A673 (cell line): ENCODE measurements around the gene OPRM1. TPM values are rescaled to one million over a fixed set of nuclear protein-coding genes. Genes with fewer than 3 reads are reported as not detected.

Source experiments
- BruUV-seq: library from RNA; stranded (reverse); fragments of 400-500 nt; replicated peaks from 2 replicates; lab custom pipeline; 2021; lab: Mats Ljungman, UMichigan
- CTCF ChIA-PET: fragments of 300-600 bp; sonication (Branson Sonifier 250); formaldehyde crosslinking; loops from one replicate; lab custom pipeline; 2022; ENCODE audit warnings: antibody characterized with exemption; lab: Charles Lee
- POLR2A ChIA-PET: fragments of 300-600 bp; sonication (Branson Sonifier 250); formaldehyde crosslinking; loops from one replicate; lab custom pipeline; 2022; ENCODE audit warnings: antibody characterized with exemption; ENCODE audit not compliant: low non-redundant PET; lab: Charles Lee
- DNase-seq: peaks from one replicate; pipeline ENCODE4 v3.0.0-alpha.2; 2015; ENCODE audit warnings: low spot score
- H3K27ac ChIP-seq: fragments of 200-600 bp; sonication (generic); 2 replicates; pipeline ENCODE4 v1.5.1; 2016; ENCODE audit warnings: mixed run types, low read depth, mild to moderate bottlenecking, mixed read lengths, antibody characterized with exemption, low read length; ENCODE audit not compliant: poor library complexity, severe bottlenecking
- H3K27me3 ChIP-seq: fragments of 200-600 bp; sonication (generic); replicated peaks from 2 replicates; pipeline ENCODE4 v1.6.1; 2017; ENCODE audit warnings: mixed run types, low read depth, mild to moderate bottlenecking, mixed read lengths, antibody characterized with exemption, low read length; ENCODE audit not compliant: insufficient read depth, poor library complexity
- H3K36me3 ChIP-seq: fragments of 200-600 bp; sonication (generic); 2 replicates; pipeline ENCODE4 v1.6.1; 2016; ENCODE audit warnings: mixed run types, mild to moderate bottlenecking, mixed read lengths, antibody characterized with exemption, low read length; ENCODE audit not compliant: insufficient read depth, poor library complexity, severe bottlenecking
- H3K4me1 ChIP-seq: fragments of 200-600 bp; sonication (generic); 2 replicates; pipeline ENCODE4 v1.6.1; 2017; ENCODE audit warnings: mixed run types, mild to moderate bottlenecking, mixed read lengths, antibody characterized with exemption, low read length; ENCODE audit not compliant: insufficient read depth, poor library complexity, severe bottlenecking
- H3K4me3 ChIP-seq: fragments of 200-600 bp; sonication (generic); 2 replicates; pipeline ENCODE4 v1.5.1; 2016; ENCODE audit warnings: low read depth, mixed run types, mild to moderate bottlenecking, mixed read lengths, low read length; ENCODE audit not compliant: poor library complexity, severe bottlenecking
- H3K9me3 ChIP-seq: fragments of 200-600 bp; sonication (generic); 2 replicates; pipeline ENCODE4 v1.6.1; 2016; ENCODE audit warnings: mixed run types, low read depth, mild to moderate bottlenecking, mixed read lengths, antibody characterized with exemption, low read length; ENCODE audit not compliant: poor library complexity, severe bottlenecking
- EZH2 ChIP-seq: fragments of 200-600 bp; sonication (generic); IDR thresholded peaks from 2 replicates; pipeline ENCODE4 v1.6.1; 2017; ENCODE audit warnings: borderline replicate concordance, low read depth, mild to moderate bottlenecking, mixed read lengths, antibody characterized with exemption, low read length; ENCODE audit not compliant: poor library complexity, severe bottlenecking
- intact Hi-C: fragments of 100-400 bp; cut with micrococcal nuclease; formaldehyde crosslinking; loops from one replicate; pipeline ENCODE4 v1.10.0; 2022; ENCODE audit not compliant: unreplicated experiment
- total RNA-seq: library from RNA; stranded (reverse); gene quantifications from 2 replicates; pipeline ENCODE4 v1.2.3, GENCODE V29; 2021
- TF ChIP-seq, protein P1 (sequence below): fragments of 300-800, 200-600 bp; sonication (generic); conservative IDR thresholded peaks from 2 replicates; pipeline ENCODE4 v1.5.1; 2017; ENCODE audit warnings: low read depth, mild to moderate bottlenecking, antibody characterized with exemption, low read length, moderate library complexity, mixed read lengths

The OPRM1 gene
- total RNA-seq, 1 experiment from 2014 or later: not detected

DNA sequence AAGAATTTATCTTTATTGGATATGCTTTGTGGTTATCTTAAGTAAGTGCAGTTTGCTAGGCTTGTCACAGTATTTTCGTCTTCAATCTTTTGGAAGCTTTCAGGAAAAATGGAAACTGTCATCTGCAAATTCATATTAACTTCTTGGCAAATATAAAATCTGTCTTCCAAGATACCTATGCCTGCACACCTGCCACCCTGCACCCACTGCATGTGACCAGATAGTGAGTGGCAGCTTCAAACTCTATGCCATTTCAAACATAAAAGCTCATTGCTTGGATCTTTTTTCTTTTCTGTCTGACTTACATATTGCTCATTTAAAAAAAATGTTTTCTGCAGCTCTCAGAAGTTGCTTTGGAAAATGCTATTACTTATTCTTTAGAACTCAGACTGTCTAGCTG lies 14.1 kb downstream of the OPRM1 start:
- no peak for DNase-seq
- ChIA-PET CTCF (no interaction called here), POLR2A (no interaction called here)
- no peaks in the 10 kb centered on the region for H3K36me3 ChIP-seq
- no peak overlapping the region for H3K27ac ChIP-seq
- intact Hi-C loops: no loop called here
- no TSS peak for BruUV-seq
- H3K4me1 ChIP-seq: no peaks in the 10 kb centered on the region
- no peaks in the 10 kb centered on the region for H3K9me3 ChIP-seq
- no peaks in the 10 kb centered on the region for H3K27me3 ChIP-seq
- TF ChIP-seq, protein P1, sequence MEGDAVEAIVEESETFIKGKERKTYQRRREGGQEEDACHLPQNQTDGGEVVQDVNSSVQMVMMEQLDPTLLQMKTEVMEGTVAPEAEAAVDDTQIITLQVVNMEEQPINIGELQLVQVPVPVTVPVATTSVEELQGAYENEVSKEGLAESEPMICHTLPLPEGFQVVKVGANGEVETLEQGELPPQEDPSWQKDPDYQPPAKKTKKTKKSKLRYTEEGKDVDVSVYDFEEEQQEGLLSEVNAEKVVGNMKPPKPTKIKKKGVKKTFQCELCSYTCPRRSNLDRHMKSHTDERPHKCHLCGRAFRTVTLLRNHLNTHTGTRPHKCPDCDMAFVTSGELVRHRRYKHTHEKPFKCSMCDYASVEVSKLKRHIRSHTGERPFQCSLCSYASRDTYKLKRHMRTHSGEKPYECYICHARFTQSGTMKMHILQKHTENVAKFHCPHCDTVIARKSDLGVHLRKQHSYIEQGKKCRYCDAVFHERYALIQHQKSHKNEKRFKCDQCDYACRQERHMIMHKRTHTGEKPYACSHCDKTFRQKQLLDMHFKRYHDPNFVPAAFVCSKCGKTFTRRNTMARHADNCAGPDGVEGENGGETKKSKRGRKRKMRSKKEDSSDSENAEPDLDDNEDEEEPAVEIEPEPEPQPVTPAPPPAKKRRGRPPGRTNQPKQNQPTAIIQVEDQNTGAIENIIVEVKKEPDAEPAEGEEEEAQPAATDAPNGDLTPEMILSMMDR: no peak
- TF ChIP-seq EZH2: no peak
- no peak overlapping the region for H3K4me3 ChIP-seq

- Histone ChIP-seq H3K36me3 (no peaks in the 10 kb centered on the region), H3K27me3 (no peaks in the 10 kb centered on the region), H3K9me3 (no peaks in the 10 kb centered on the region), H3K4me1 (no peaks in the 10 kb centered on the region), H3K27ac (no peak overlapping the region), H3K4me3 (no peak overlapping the region)
- ChIA-PET CTCF (interaction anchor here (0.5 kb wide), 1 partner anchor 20 kb away, joined by 9 read pairs; no protein-coding TSS in a partner anchor), POLR2A (no interaction called here)
- BruUV-seq: no TSS peak
- intact Hi-C loops: no loop called here
- DNase-seq: no peak
- no peak for TF ChIP-seq EZH2
- TF ChIP-seq, protein P1: no peak
These were observed 17.5 kb downstream of the OPRM1 start for GRCh38 chr6:154056536-154056935.

DNA sequence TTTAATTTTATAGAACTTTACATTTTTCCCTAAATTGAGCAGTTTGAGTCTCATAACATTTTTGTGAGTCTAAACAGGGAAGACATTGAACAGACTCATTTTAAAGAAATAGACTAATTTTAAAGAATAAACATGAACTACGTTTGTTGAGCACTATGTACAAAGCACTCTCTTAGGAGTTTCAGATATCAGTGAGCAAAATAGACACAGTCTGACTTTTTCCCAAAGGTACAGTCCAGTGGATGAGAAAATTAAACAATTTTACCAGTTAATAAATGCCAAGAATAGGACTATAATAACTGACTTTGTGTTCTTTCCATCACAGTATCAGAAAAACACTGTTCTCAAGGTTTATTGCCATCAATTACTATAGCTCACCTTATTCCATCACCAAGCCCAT lies 18.1 kb downstream of the OPRM1 start:
- BruUV-seq: no TSS peak
- ChIA-PET CTCF (no interaction called here), POLR2A (no interaction called here)
- Histone ChIP-seq H3K9me3 (no peaks in the 10 kb centered on the region), H3K36me3 (no peaks in the 10 kb centered on the region), H3K27me3 (no peaks in the 10 kb centered on the region), H3K4me3 (no peak overlapping the region), H3K4me1 (no peaks in the 10 kb centered on the region), H3K27ac (no peak overlapping the region)
- intact Hi-C loops: no loop called here
- TF ChIP-seq, protein P1: no peak
- no peak for TF ChIP-seq EZH2
- DNase-seq: no peak
